Stimulated activated CD8-positive, alpha-beta memory T cell treated with anti-CD3 and anti-CD28 coated beads, Interleukin-7, amount 100 ng/mL, for 24 hours (primary cell): Measurements from ENCODE around the gene FLOT1.
"Not testable (repeated sequence)": the region's sequence is repeated elsewhere in the genome, so short reads cannot be mapped to it uniquely, and the experiment has no call there.

Experiments used
- DNase-seq: peaks from one replicate; pipeline ENCODE4 v3.0.0-alpha.2; 2020; ENCODE audit warnings: low read depth

Gene FLOT1

GRCh38 chr6:30767158-30767943 is 24.9 kb upstream of the FLOT1 start:
- DNase-seq = no peak

- DNase-seq = no peak
Observed at GRCh38 chr6:30766461-30767157, 24.1 kb upstream of the FLOT1 start.

- DNase-seq = not testable (repeated sequence)
Observed at GRCh38 chr6:30765495-30765894, 23.0 kb upstream of the FLOT1 start.

- not testable (repeated sequence) for DNase-seq
Observed at GRCh38 chr6:30764490-30765043, 22.1 kb upstream of the FLOT1 start.

GRCh38 chr6:30763618-30764489 is 21.4 kb upstream of the FLOT1 start:
- no peak for DNase-seq

GRCh38 chr6:30763155-30763617 is 20.7 kb upstream of the FLOT1 start:
- DNase-seq = no peak

- no peak for DNase-seq
Observed at GRCh38 chr6:30761791-30762429, 19.4 kb upstream of the FLOT1 start.

- no peak for DNase-seq
Observed at GRCh38 chr6:30760549-30760948, 18.1 kb upstream of the FLOT1 start.

- DNase-seq = no peak
Observed at GRCh38 chr6:30759575-30760239, 17.2 kb upstream of the FLOT1 start.

- no peak for DNase-seq
Observed at GRCh38 chr6:30757261-30757904, 14.9 kb upstream of the FLOT1 start.

- not testable (repeated sequence) for DNase-seq
Observed at GRCh38 chr6:30756405-30757003, 14.0 kb upstream of the FLOT1 start.

- DNase-seq = no peak
Observed at GRCh38 chr6:30754631-30755030, 12.1 kb upstream of the FLOT1 start.

- no peak for DNase-seq
Observed at GRCh38 chr6:30752157-30752927, 9.9 kb upstream of the FLOT1 start.

GRCh38 chr6:30750379-30750668 is 7.8 kb upstream of the FLOT1 start:
- no peak for DNase-seq

- no peak for DNase-seq
Observed at GRCh38 chr6:30749554-30750378, 7.3 kb upstream of the FLOT1 start.

GRCh38 chr6:30748851-30749540 is 6.5 kb upstream of the FLOT1 start:
- no peak for DNase-seq

- DNase-seq = no peak
Observed at GRCh38 chr6:30747902-30748769, 5.6 kb upstream of the FLOT1 start.
